H1 (cell line): ENCODE results near the gene PCYT1A. TPM values are rescaled to one million over a fixed set of nuclear protein-coding genes. Genes with fewer than 3 reads are reported as not detected.
A peak's percentile ranks its signal among the peaks of the same experiment; 100 is the strongest.

Source experiments
- CTCF ChIA-PET: fragments of 300-600 bp; sonication (Branson Sonifier 250); formaldehyde crosslinking; loops from one replicate; lab custom pipeline; 2021; ENCODE audit not compliant: partially characterized antibody; lab: Charles Lee
- POLR2A ChIA-PET: fragments of 300-600 bp; sonication (Branson Sonifier 250); formaldehyde crosslinking; loops from one replicate; lab custom pipeline; 2021; ENCODE audit warnings: inconsistent platforms; ENCODE audit not compliant: partially characterized antibody; lab: Charles Lee
- DNase-seq, 2 experiments: peaks; one replicate each; pipeline versions ENCODE4 v3.0.0 to v3.0.0-alpha.2; 2010 to 2022; ENCODE audit warnings: low spot score in 2 of 2, low read depth in 1 of 2, mixed read lengths in 1 of 2
- FAIRE-seq: peaks from 2 replicates; lab custom pipeline; 2011; peaks lifted over from hg19 to GRCh38; lab: Jason Lieb, UNC
- H2AFZ ChIP-seq: 2 replicates; pipeline ENCODE4 v1.8.1; 2012; ENCODE audit warnings: low read length, inconsistent platforms
- H2AK5ac ChIP-seq: 2 replicates; pipeline ENCODE4 v1.6.1; 2013; ENCODE audit warnings: low read depth, low read length
- H2BK120ac ChIP-seq: replicated peaks from 2 replicates; pipeline ENCODE3; 2013; ENCODE audit warnings: low read depth, low read length, inconsistent platforms
- H2BK12ac ChIP-seq: 2 replicates; pipeline ENCODE4 v1.6.1; 2013; ENCODE audit warnings: low read depth, low read length
- H2BK15ac ChIP-seq: 2 replicates; pipeline ENCODE4 v1.6.1; 2013; ENCODE audit warnings: low read length
- H2BK20ac ChIP-seq: 2 replicates; pipeline ENCODE4 v1.6.1; 2013; ENCODE audit warnings: low read length
- H2BK5ac ChIP-seq: 2 replicates; pipeline ENCODE4 v1.6.1; 2013; ENCODE audit warnings: low read depth, low read length
- H3K14ac ChIP-seq: 2 replicates; pipeline ENCODE4 v1.6.1; 2013; ENCODE audit warnings: inconsistent platforms; ENCODE audit not compliant: insufficient read length
- H3K18ac ChIP-seq: 2 replicates; pipeline ENCODE4 v1.6.1; 2013; ENCODE audit warnings: low read length; ENCODE audit errors: extremely low read depth
- H3K23ac ChIP-seq: 2 replicates; pipeline ENCODE4 v1.6.1; 2013; ENCODE audit warnings: inconsistent platforms; ENCODE audit not compliant: insufficient read length
- H3K23me2 ChIP-seq: 2 replicates; pipeline ENCODE4 v1.6.1; 2013; ENCODE audit warnings: low read depth, low read length
- H3K27ac ChIP-seq: 2 replicates; pipeline ENCODE4 v1.6.1; 2011; ENCODE audit warnings: low read depth, low read length, inconsistent platforms
- H3K27me3 ChIP-seq, 4 experiments: replicated peaks in 1 of 4; 1 replicate in 1 of 4; 2 replicates in 3 of 4; pipeline versions ENCODE4 v1.6.1 to v1.8.1; 2011 to 2013; ENCODE audit warnings: low read length in 3 of 4, mild to moderate bottlenecking in 3 of 4, inconsistent platforms in 2 of 4, mixed read lengths in 2 of 4, moderate library complexity in 1 of 4; ENCODE audit not compliant: control insufficient read depth in 3 of 4, insufficient read depth in 3 of 4; ENCODE audit errors: extremely low read depth in 1 of 4
- H3K36me3 ChIP-seq, 4 experiments: 2 replicates each; pipeline versions ENCODE4 v1.6.1 to v1.8.1; 2011 to 2013; ENCODE audit warnings: mild to moderate bottlenecking in 4 of 4, low read length in 3 of 4, moderate library complexity in 2 of 4, control low read depth in 1 of 4, inconsistent platforms in 1 of 4; ENCODE audit not compliant: insufficient read depth in 4 of 4, control insufficient read depth in 2 of 4
- H3K4ac ChIP-seq: replicated peaks from 2 replicates; pipeline ENCODE3; 2013; ENCODE audit warnings: low read length, low read depth, mixed read lengths, inconsistent platforms; ENCODE audit not compliant: insufficient read length
- H3K4me1 ChIP-seq, 4 experiments: replicated peaks in 1 of 4; 1 replicate in 1 of 4; 2 replicates in 3 of 4; pipeline versions ENCODE4 v1.6.1 to v1.8.1; 2011 to 2013; ENCODE audit warnings: low read length in 3 of 4, inconsistent platforms in 2 of 4, mixed read lengths in 1 of 4; ENCODE audit not compliant: insufficient read depth in 4 of 4, control insufficient read depth in 3 of 4
- H3K4me2 ChIP-seq, 2 experiments: 2 replicates each; pipeline versions ENCODE4 v1.6.1 to v1.8.1; 2011 to 2013; ENCODE audit warnings: low read depth in 2 of 2, low read length in 2 of 2, control low read depth in 1 of 2, inconsistent platforms in 1 of 2, mild to moderate bottlenecking in 1 of 2; ENCODE audit not compliant: insufficient read depth in 1 of 2
- H3K4me3 ChIP-seq, 4 experiments: fragments of 200-600, 300-600 bp in 1 of 4; sonication (generic), shearing (Covaris generic), sonication (Bioruptor Twin) in 1 of 4; 2 replicates each; pipeline versions ENCODE4 v1.5.1 to v1.8.1; 2011 to 2016; ENCODE audit warnings: low read length in 4 of 4, low read depth in 3 of 4, control low read depth in 2 of 4, inconsistent platforms in 2 of 4, mild to moderate bottlenecking in 2 of 4, mixed read lengths in 1 of 4, moderate library complexity in 1 of 4; ENCODE audit not compliant: insufficient read depth in 2 of 4; ENCODE audit errors: extremely low read depth in 1 of 4
- H3K56ac ChIP-seq: replicated peaks from 2 replicates; pipeline ENCODE3; 2013; ENCODE audit warnings: low read depth, mild to moderate bottlenecking, mixed read lengths, low read length, inconsistent platforms; ENCODE audit not compliant: insufficient read length
- H3K79me1 ChIP-seq: 2 replicates; pipeline ENCODE4 v1.6.1; 2013; ENCODE audit warnings: low read depth, low read length, control low read depth
- H3K79me2 ChIP-seq, 2 experiments: 2 replicates each; pipeline versions ENCODE4 v1.6.1 to v1.8.1; 2012 to 2013; ENCODE audit warnings: low read length in 2 of 2, mild to moderate bottlenecking in 2 of 2, inconsistent platforms in 1 of 2; ENCODE audit not compliant: insufficient read depth in 2 of 2, control insufficient read depth in 1 of 2
- H3K9ac ChIP-seq, 4 experiments: replicated peaks in 1 of 4; 1 replicate in 1 of 4; 2 replicates in 3 of 4; pipeline versions ENCODE4 v1.6.1 to v1.8.1; 2011 to 2013; ENCODE audit warnings: low read depth in 3 of 4, low read length in 3 of 4, control low read depth in 2 of 4, mild to moderate bottlenecking in 2 of 4, moderate library complexity in 2 of 4, inconsistent platforms in 1 of 4; ENCODE audit errors: extremely low read depth in 1 of 4
- H3K9me3 ChIP-seq, 2 experiments: 2 replicates each; pipeline versions ENCODE4 v1.6.1 to v1.8.1; 2012 to 2013; ENCODE audit warnings: mild to moderate bottlenecking in 2 of 2, moderate library complexity in 2 of 2, control low read depth in 1 of 2, inconsistent platforms in 1 of 2, low read depth in 1 of 2, low read length in 1 of 2, mixed read lengths in 1 of 2; ENCODE audit not compliant: insufficient read depth in 2 of 2
- H4K20me1 ChIP-seq, 2 experiments: replicated peaks in 1 of 2; 2 replicates each; pipeline versions ENCODE3 to v1.8.1; 2011 to 2013; ENCODE audit warnings: inconsistent platforms in 2 of 2, low read length in 2 of 2, mild to moderate bottlenecking in 1 of 2; ENCODE audit not compliant: insufficient read depth in 2 of 2, control insufficient read depth in 1 of 2
- H4K5ac ChIP-seq: 2 replicates; pipeline ENCODE4 v1.6.1; 2013; ENCODE audit warnings: low read length, low read depth, mixed read lengths, inconsistent platforms; ENCODE audit not compliant: insufficient read length
- H4K8ac ChIP-seq: 2 replicates; pipeline ENCODE4 v1.8.0; 2013; ENCODE audit warnings: mild to moderate bottlenecking, moderate library complexity, low read length, inconsistent platforms; ENCODE audit not compliant: insufficient read depth; ENCODE audit errors: extremely low read depth
- H4K91ac ChIP-seq: replicated peaks from 2 replicates; pipeline ENCODE3; 2013; ENCODE audit warnings: low read length, mixed read lengths, inconsistent platforms; ENCODE audit not compliant: insufficient read length
- SIN3A ChIP-seq, 2 experiments: IDR thresholded peaks in 1 of 2; conservative IDR thresholded peaks in 1 of 2; 2 replicates each; pipeline ENCODE4 v1.6.1; 2011 to 2012; ENCODE audit warnings: low read length in 2 of 2, improper control_type of control experiment in 1 of 2, low read depth in 1 of 2, mild to moderate bottlenecking in 1 of 2
- TEAD4 ChIP-seq: IDR thresholded peaks from 2 replicates; pipeline ENCODE4 v1.6.1; 2012; ENCODE audit warnings: low read depth, low read length, inconsistent platforms, mixed read lengths
- WGBS, 2 experiments: shearing (Covaris generic) in 1 of 2; methylation state at CpG; one replicate each; pipeline versions ENCODE4 v1.1.6 to v1.1.7; 2013 to 2015; ENCODE audit warnings: low lambda C conversion rate in 2 of 2, mixed read lengths in 2 of 2, inconsistent platforms in 1 of 2, low coverage in 1 of 2, missing lambda C conversion rate in 1 of 2; ENCODE audit not compliant: insufficient replicate concordance in 2 of 2, insufficient coverage in 1 of 2, insufficient read length in 1 of 2; ENCODE audit errors: extremely low coverage in 1 of 2, missing lambda C conversion rate in 1 of 2; 5-methylcytosine and 5-hydroxymethylcytosine counted together
- polyA plus RNA-seq, 7 experiments: library from polyadenylated mRNA; depleted of rRNA in 3 of 7; stranded (reverse) in 5 of 7; unstranded in 2 of 7; fragments of >200 nt in 5 of 7; fragments of 200-250 nt in 2 of 7; gene quantifications; 1 replicate in 5 of 7; 2 replicates in 1 of 7; 4 replicates in 1 of 7; pipeline versions ENCODE4 v1.2.1 to v1.2.3, GENCODE V29; 2011 to 2013; ENCODE audit warnings: missing spikeins in 2 of 7, mixed read lengths in 2 of 7
- total RNA-seq: library from RNA; stranded (reverse); fragmentation: NEBNext Ultra II Directional; extraction: Animal tissue kit (Norgen Biotek cat#: 25700); gene quantifications from 2 replicates; pipeline ENCODE4 v1.2.1, GENCODE V29; 2021

The PCYT1A gene
- total and polyA plus RNA-seq, 2 of the 8 experiments (the other 6 are each of a cell fraction or from before 2014, with no cell fraction given): 19.9 to 31.8 TPM

GRCh38 chr3:196198081-196198675 is 89.3 kb downstream of the PCYT1A start:
- Histone ChIP-seq H3K18ac (no peak overlapping the region), H2BK5ac (no peak overlapping the region), H2BK12ac (no peak overlapping the region), H2BK20ac (no peak overlapping the region), H3K9me3 (no peaks in the 10 kb centered on the region), H2BK15ac (no peak overlapping the region), H3K27ac (no peak overlapping the region), H4K5ac (no peak overlapping the region), H3K36me3 (no peaks in the 10 kb centered on the region), H3K4me1 (no peaks in the 10 kb centered on the region), H3K4me3 (no peak overlapping the region), H2BK120ac (no peak overlapping the region), H2AK5ac (no peak overlapping the region), H3K23me2 (no peaks in the 10 kb centered on the region), H4K8ac (0 out of 2 replicates have a peak overlapping the region, but pooled peaks have one; percentile 43), H2AFZ (no peak overlapping the region), H3K14ac (no peak overlapping the region), H3K79me1 (no peaks in the 10 kb centered on the region), H3K4ac (no peak overlapping the region), H3K27me3 (no peaks in the 10 kb centered on the region), H3K23ac (no peak overlapping the region), H4K91ac (no peak overlapping the region), H3K79me2 (no peaks in the 10 kb centered on the region), H4K20me1 (no peaks in the 10 kb centered on the region), H3K4me2 (no peak overlapping the region), H3K9ac (no peak overlapping the region), H3K56ac (no peak overlapping the region)
- DNase-seq (no peak), FAIRE-seq (no peak)
- POLR2A ChIA-PET: interaction anchor here (1.0 to 1.1 kb wide), 2 partner anchors 9 to 117 kb away, joined by 3 read pairs; no protein-coding TSS in a partner anchor
- TF ChIP-seq TEAD4 (no peak), SIN3A (conservative IDR thresholded peaks at IDR 0.05 in 1 of 2, IDR thresholded peaks at IDR 0.05 in 1 of 2; ENCODE audit: low read depth in 1 of 2, low read length in 2 of 2) (no peak)
- 85% methylated on average over 15 of the region's 15 CpGs; no CpG with 5 or more reads in 1 of the 2 experiments for WGBS, 2 experiments
- CTCF ChIA-PET: interaction anchor here (0.8 to 11.5 kb wide), 24 partner anchors 8 to 188 kb away, joined by 3 to 299 read pairs (median 6); no protein-coding TSS in a partner anchor
